Fibroblast of mammary gland (primary cell): Measurements from ENCODE around the gene TMED4.

Experiments
- DNase-seq: peaks from one replicate; pipeline ENCODE4 v3.0.0-alpha.2; 2010; ENCODE audit warnings: low read depth
- H3K4me3 ChIP-seq: 2 replicates; pipeline ENCODE4 v1.5.1; 2011; ENCODE audit warnings: low read depth, mild to moderate bottlenecking, low read length, moderate library complexity; ENCODE audit not compliant: control insufficient read depth
- CTCF ChIP-seq: conservative IDR thresholded peaks from 2 replicates; pipeline ENCODE4 v1.5.1; 2011; ENCODE audit warnings: low read depth, low read length, inconsistent platforms; ENCODE audit not compliant: control insufficient read depth, insufficient read depth

Gene TMED4

GRCh38 chr7:44595934-44596635 lies 14.1 kb upstream of the TMED4 start:
- TF ChIP-seq CTCF = no peak
- H3K4me3 ChIP-seq = no peak overlapping the region
- DNase-seq = peak; percentile 54

DNA sequence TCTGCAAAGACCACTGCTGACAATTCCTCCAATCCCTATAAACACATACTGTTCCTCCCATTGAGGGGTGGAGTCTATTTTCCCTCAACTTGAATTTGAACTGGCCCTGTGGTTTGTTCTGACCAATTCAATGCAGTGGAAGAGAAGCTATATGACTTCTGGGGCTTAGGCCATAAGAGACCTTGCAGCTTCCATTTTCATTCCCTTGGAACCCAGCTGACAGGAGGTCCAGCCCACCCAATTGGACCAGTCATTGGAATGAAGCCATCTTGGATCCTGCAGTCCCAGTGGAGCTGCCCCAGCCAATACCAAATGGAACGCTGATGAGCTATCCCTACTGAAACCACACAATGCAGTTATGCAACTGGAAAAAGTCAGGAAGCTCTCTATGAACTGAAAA lies 8.9 kb upstream of the TMED4 start:
- DNase-seq = peak; percentile 46
- no peak overlapping the region for H3K4me3 ChIP-seq
- TF ChIP-seq CTCF = no peak

- peak; percentile 72 for TF ChIP-seq CTCF
- DNase-seq = peak; percentile 73
- H3K4me3 ChIP-seq = no peak overlapping the region
Measured at GRCh38 chr7:44587843-44588711, 6.0 kb upstream of the TMED4 start.

GRCh38 chr7:44583146-44583865 lies 1.3 kb upstream of the TMED4 start:
- H3K4me3 ChIP-seq = peak overlapping the region; percentile 83
- DNase-seq = no peak
- TF ChIP-seq CTCF = no peak

DNA sequence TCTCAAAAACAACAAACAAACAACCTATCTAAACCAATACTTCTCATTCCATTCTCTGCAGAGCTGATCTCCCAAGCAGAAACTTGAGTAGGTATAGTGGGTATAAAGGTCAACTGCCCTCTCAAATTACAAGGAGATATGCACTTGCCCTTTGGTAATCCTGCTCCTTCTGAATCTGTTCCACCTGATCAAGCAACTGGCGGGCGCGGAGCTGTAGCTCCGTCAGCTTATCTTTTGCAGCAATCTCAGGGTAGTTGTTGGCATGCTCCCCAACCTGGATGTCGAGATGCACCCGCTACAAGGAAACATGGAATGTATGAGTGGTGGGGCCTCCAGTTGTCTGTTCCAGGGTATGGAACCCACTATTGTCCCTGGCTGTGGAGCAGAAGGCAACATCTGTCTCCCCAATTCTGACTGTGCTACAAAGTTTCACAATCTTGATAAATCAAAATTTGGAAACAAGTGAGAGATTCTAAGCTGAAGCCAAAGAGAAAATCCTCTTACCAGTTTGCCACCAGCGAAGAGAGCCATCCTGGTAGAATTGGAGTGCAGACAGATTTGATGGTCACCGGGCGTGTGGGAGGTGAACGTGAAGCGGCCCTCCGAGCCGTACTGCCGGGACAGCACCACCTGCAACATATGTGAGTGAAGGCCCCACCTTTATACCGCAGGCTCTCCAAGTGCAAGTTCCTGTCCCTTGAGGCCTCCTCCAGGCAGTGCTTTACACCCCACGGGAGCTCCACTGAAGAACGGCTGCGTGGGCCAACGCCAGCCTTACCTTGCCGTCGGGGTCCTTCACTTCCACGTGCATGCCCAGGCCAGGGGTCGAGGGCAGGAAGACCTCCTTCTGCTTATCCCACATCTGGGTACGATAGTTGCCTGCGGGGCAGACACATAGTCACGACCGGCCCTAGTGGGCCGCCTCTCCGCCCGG lies 819 bp downstream of the TMED4 start:
- H3K4me3 ChIP-seq = peak overlapping the region; percentile 83
- peak; percentile 7 for DNase-seq
- no peak for TF ChIP-seq CTCF

DNA sequence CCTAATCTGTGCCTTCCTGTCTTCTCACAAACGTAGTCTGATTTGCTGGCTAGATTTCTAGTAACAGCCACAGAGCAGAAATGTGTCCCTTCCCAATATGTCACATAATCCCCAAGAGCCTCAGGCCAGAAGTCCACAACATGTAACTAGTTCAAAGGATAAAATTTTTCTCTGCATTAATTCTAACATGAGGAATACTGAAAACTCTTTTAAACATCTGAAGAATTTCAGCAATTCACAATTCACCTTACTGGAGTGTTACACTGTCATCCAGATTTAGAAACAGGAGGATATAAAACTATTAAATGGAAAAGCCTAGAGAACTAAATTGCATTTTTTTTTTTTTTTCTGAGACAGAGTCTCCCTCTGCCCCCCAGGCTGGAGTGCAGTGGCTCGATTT lies 5.8 kb downstream of the TMED4 start:
- TF ChIP-seq CTCF = no peak
- no peak for DNase-seq
- no peak overlapping the region for H3K4me3 ChIP-seq
